PC-9 (cell line): Measurements from ENCODE around the gene UBXN4. TPM values are rescaled to one million over a fixed set of nuclear protein-coding genes. Genes with fewer than 3 reads are reported as not detected.

ENCODE experiments used
- BruUV-seq: library from RNA; stranded (reverse); fragments of 400-500 nt; replicated peaks from 2 replicates; lab custom pipeline; 2021; lab: Mats Ljungman, UMichigan
- CTCF ChIA-PET: fragments of 300-600 bp; sonication (Branson Sonifier 250); formaldehyde crosslinking; loops from one replicate; lab custom pipeline; 2022; ENCODE audit warnings: antibody characterized with exemption; lab: Charles Lee
- POLR2A ChIA-PET: fragments of 300-600 bp; sonication (Branson Sonifier 250); formaldehyde crosslinking; loops from one replicate; lab custom pipeline; 2022; ENCODE audit warnings: antibody characterized with exemption; ENCODE audit not compliant: unreplicated experiment; lab: Charles Lee
- DNase-seq, 2 experiments: peaks; one replicate each; pipeline versions ENCODE4 v3.0.0 to v3.0.0-alpha.2; 2015 to 2022; ENCODE audit warnings: mixed read lengths in 1 of 2
- H2AFZ ChIP-seq: fragments of 200-600 bp; sonication (generic); 2 replicates; pipeline ENCODE4 v1.8.1; 2017; ENCODE audit warnings: antibody characterized with exemption
- H3F3A ChIP-seq: fragments of 200-600 bp; sonication (generic); 2 replicates; pipeline ENCODE4 v1.8.1; 2017; ENCODE audit warnings: antibody characterized with exemption, mild to moderate bottlenecking, low read depth; ENCODE audit not compliant: insufficient read depth
- H3K27ac ChIP-seq: fragments of 200-600 bp; sonication (generic); 2 replicates; pipeline ENCODE4 v1.6.1; 2016; ENCODE audit warnings: mixed run types
- H3K27me3 ChIP-seq: fragments of 200-600 bp; sonication (generic); 2 replicates; pipeline ENCODE4 v1.6.1; 2016; ENCODE audit warnings: low read depth, mixed run types; ENCODE audit not compliant: insufficient read depth
- H3K36me3 ChIP-seq: fragments of 200-600 bp; sonication (generic); 2 replicates; pipeline ENCODE4 v1.6.1; 2016; ENCODE audit warnings: low read depth, mixed run types
- H3K4me1 ChIP-seq: fragments of 200-600 bp; sonication (generic); replicated peaks from 2 replicates; pipeline ENCODE4 v1.6.1; 2016; ENCODE audit warnings: mixed run types; ENCODE audit not compliant: insufficient read depth
- H3K4me2 ChIP-seq: fragments of 200-600 bp; sonication (generic); 2 replicates; pipeline ENCODE4 v1.6.1; 2017; ENCODE audit warnings: mixed run types
- H3K4me3 ChIP-seq: fragments of 200-600 bp; sonication (generic); 2 replicates; pipeline ENCODE4 v1.6.1; 2016; ENCODE audit warnings: mixed run types
- H3K79me2 ChIP-seq: fragments of 200-600 bp; sonication (generic); 2 replicates; pipeline ENCODE4 v1.6.1; 2017; ENCODE audit warnings: low read depth, mixed run types
- H3K9me2 ChIP-seq: fragments of 200-600 bp; sonication (generic); 2 replicates; pipeline ENCODE4 v1.8.1; 2017; ENCODE audit warnings: mild to moderate bottlenecking; ENCODE audit not compliant: insufficient read depth
- H3K9me3 ChIP-seq: fragments of 200-600 bp; sonication (generic); 2 replicates; pipeline ENCODE4 v1.8.1; 2016; ENCODE audit warnings: low read depth; ENCODE audit not compliant: insufficient read depth
- H4K20me1 ChIP-seq: fragments of 200-600 bp; sonication (generic); 2 replicates; pipeline ENCODE4 v1.8.1; 2017; ENCODE audit not compliant: insufficient read depth
- CTCF ChIP-seq: fragments of 200-600 bp; sonication (generic); conservative IDR thresholded peaks from 2 replicates; pipeline ENCODE4 v1.6.1; 2017; ENCODE audit warnings: mixed run types, antibody characterized with exemption, mild to moderate bottlenecking, moderate library complexity
- EZH2 ChIP-seq: fragments of 200-600 bp; sonication (generic); IDR thresholded peaks from 2 replicates; pipeline ENCODE4 v1.8.0; 2017; ENCODE audit warnings: antibody characterized with exemption, low read depth
- intact Hi-C: fragments of 100-400 bp; cut with micrococcal nuclease; formaldehyde crosslinking; loops from one replicate; pipeline ENCODE4 v1.10.0; 2022; ENCODE audit not compliant: unreplicated experiment
- total RNA-seq: library from RNA; stranded (reverse); gene quantifications from 2 replicates; pipeline ENCODE4 v1.2.3, GENCODE V29; 2021

UBXN4 gene
- total RNA-seq, 1 experiment from 2014 or later, result 95.0 TPM

- intact Hi-C loops, result no loop called here
- no peaks in the 10 kb centered on the region for H4K20me1 ChIP-seq
- DNase-seq, result no peak
- H3K4me2 ChIP-seq, result no peak overlapping the region
- ChIA-PET POLR2A (no interaction called here), CTCF (no interaction called here)
- no peaks in the 10 kb centered on the region for H3F3A ChIP-seq
- H3K9me3 ChIP-seq, result no peaks in the 10 kb centered on the region
- BruUV-seq, result no TSS peak
- H3K36me3 ChIP-seq, result no peaks in the 10 kb centered on the region
- no peaks in the 10 kb centered on the region for H3K4me1 ChIP-seq
- peaks cover 5% of the 10 kb centered on the region; the same call in 1 of the 2 replicates for H3K27me3 ChIP-seq
- H3K4me3 ChIP-seq, result no peak overlapping the region
- no peak for TF ChIP-seq CTCF
- no peak for TF ChIP-seq EZH2
- H3K27ac ChIP-seq, result no peak overlapping the region
- no peaks in the 10 kb centered on the region for H3K79me2 ChIP-seq
- H3K9me2 ChIP-seq, result no peaks in the 10 kb centered on the region
- no peak overlapping the region for H2AFZ ChIP-seq
Observed at GRCh38 chr2:135829378-135830135, 87.9 kb downstream of the UBXN4 start.

- ChIA-PET CTCF (no interaction called here), POLR2A (no interaction called here)
- Histone ChIP-seq H3K4me3 (no peak overlapping the region), H3K27me3 (no peaks in the 10 kb centered on the region), H3K79me2 (no peaks in the 10 kb centered on the region), H2AFZ (no peak overlapping the region), H3K36me3 (no peaks in the 10 kb centered on the region), H3K4me1 (no peaks in the 10 kb centered on the region), H3F3A (no peaks in the 10 kb centered on the region), H3K4me2 (no peak overlapping the region), H3K9me3 (no peaks in the 10 kb centered on the region), H3K9me2 (no peaks in the 10 kb centered on the region), H3K27ac (no peak overlapping the region), H4K20me1 (no peaks in the 10 kb centered on the region)
- BruUV-seq, result no TSS peak
- intact Hi-C loops, result no loop called here
- TF ChIP-seq EZH2, result no peak
- TF ChIP-seq CTCF, result no peak
- DNase-seq, result no peak
Observed at GRCh38 chr2:135831180-135831812, 89.6 kb downstream of the UBXN4 start.

- Histone ChIP-seq H2AFZ (no peak overlapping the region), H3K27ac (no peak overlapping the region), H3K27me3 (no peaks in the 10 kb centered on the region), H3K36me3 (no peaks in the 10 kb centered on the region), H3K4me2 (no peak overlapping the region), H3K4me1 (no peaks in the 10 kb centered on the region), H4K20me1 (no peaks in the 10 kb centered on the region), H3K4me3 (no peak overlapping the region), H3F3A (no peaks in the 10 kb centered on the region), H3K9me3 (no peaks in the 10 kb centered on the region), H3K79me2 (no peaks in the 10 kb centered on the region), H3K9me2 (no peaks in the 10 kb centered on the region)
- BruUV-seq, result no TSS peak
- ChIA-PET CTCF (interaction anchor here (0.7 kb wide), 1 partner anchor 829 kb away, joined by 11 read pairs; no protein-coding TSS in a partner anchor), POLR2A (no interaction called here)
- no peak for DNase-seq
- intact Hi-C loops, result no loop called here
- TF ChIP-seq CTCF (no peak), EZH2 (no peak)
Observed at GRCh38 chr2:135832891-135833290, 91.2 kb downstream of the UBXN4 start.

Other genes with a start within 250 kb of the UBXN4 start
- 10.4 and 11.3 TPM in 2 replicates for gene ZRANB3, start 210.6 kb upstream of the UBXN4 start, total RNA-seq
- gene R3HDM1, start 210.4 kb upstream of the UBXN4 start, total RNA-seq, result 24.1 and 36.7 TPM in 2 replicates
- not detected in 2 replicates for gene LCT, start 95.3 kb downstream of the UBXN4 start, total RNA-seq
- 26.7 and 33.1 TPM in 2 replicates for gene MCM6, start 134.6 kb downstream of the UBXN4 start, total RNA-seq
- 54.3 and 63.0 TPM in 2 replicates for gene DARS1, start 243.8 kb downstream of the UBXN4 start, total RNA-seq